SK-N-SH (cell line): ENCODE results near the gene WBP1. TPM values are rescaled to one million over a fixed set of nuclear protein-coding genes. Genes with fewer than 3 reads are reported as not detected.

ENCODE experiments used
- CTCF ChIA-PET: fragments of 300-600, 350-600 bp; formaldehyde crosslinking; extraction: SDS; loops from one replicate; lab custom pipeline; 2021; lab: Yijun Ruan, JAX
- POLR2A ChIA-PET: fragments of 350-600 bp; sonication (Branson Sonifier 250); formaldehyde crosslinking; extraction: SDS; loops from one replicate; lab custom pipeline; 2020; ENCODE audit warnings: antibody characterized with exemption, inconsistent platforms; lab: Yijun Ruan, JAX
- DNase-seq: peaks from one replicate; pipeline ENCODE4 v3.0.0; 2012
- H2AFZ ChIP-seq: fragments of 200-600 bp; sonication (generic); 2 replicates; pipeline ENCODE4 v1.8.1; 2016; ENCODE audit warnings: antibody characterized with exemption, mild to moderate bottlenecking, low read depth
- H3F3A ChIP-seq: fragments of 200-600 bp; sonication (generic); replicated peaks from 2 replicates; pipeline ENCODE3; 2016; ENCODE audit warnings: antibody characterized with exemption, mild to moderate bottlenecking; ENCODE audit not compliant: insufficient read depth
- H3K27ac ChIP-seq, 2 experiments: fragments of 200-500 bp in 1 of 2; fragments of 200-600 bp in 1 of 2; sonication (Bioruptor generic) in 1 of 2; sonication (generic), shearing (Covaris generic) in 1 of 2; 2 replicates each; pipeline versions ENCODE4 v1.5.1 to v1.6.1; 2014 to 2016; ENCODE audit warnings: low read depth in 2 of 2, inconsistent platforms in 1 of 2, low read length in 1 of 2, mild to moderate bottlenecking in 1 of 2, mixed read lengths in 1 of 2
- H3K27me3 ChIP-seq: fragments of 200-600 bp; sonication (generic), shearing (Covaris generic); 2 replicates; pipeline ENCODE4 v1.6.1; 2016; ENCODE audit warnings: mixed run types; ENCODE audit not compliant: insufficient read depth
- H3K36me3 ChIP-seq, 2 experiments: fragments of 200-500 bp in 1 of 2; fragments of 200-600 bp in 1 of 2; sonication (Bioruptor generic) in 1 of 2; sonication (generic) in 1 of 2; replicated peaks in 1 of 2; 2 replicates each; pipeline versions ENCODE3 to v1.5.1; 2014 to 2016; ENCODE audit warnings: low read length in 1 of 2, mild to moderate bottlenecking in 1 of 2; ENCODE audit not compliant: insufficient read depth in 2 of 2, control insufficient read depth in 1 of 2
- H3K4me1 ChIP-seq, 2 experiments: fragments of 200-500 bp in 1 of 2; fragments of 200-600 bp in 1 of 2; sonication (Bioruptor generic) in 1 of 2; sonication (generic), shearing (Covaris generic) in 1 of 2; 2 replicates each; pipeline versions ENCODE4 v1.5.1 to v1.6.1; 2014 to 2016; ENCODE audit warnings: low read depth in 1 of 2, low read length in 1 of 2, mixed run types in 1 of 2; ENCODE audit not compliant: insufficient read depth in 2 of 2, control insufficient read depth in 1 of 2
- H3K4me2 ChIP-seq: fragments of 200-600 bp; sonication (generic), shearing (Covaris generic); 2 replicates; pipeline ENCODE4 v1.6.1; 2017; ENCODE audit warnings: mixed run types
- H3K4me3 ChIP-seq, 2 experiments: fragments of 200-500 bp in 1 of 2; fragments of 200-600 bp in 1 of 2; sonication (Bioruptor generic) in 1 of 2; sonication (generic), shearing (Covaris generic) in 1 of 2; 2 replicates each; pipeline versions ENCODE4 v1.5.1 to v1.8.1; 2014 to 2016; ENCODE audit warnings: low read depth in 2 of 2, inconsistent platforms in 1 of 2, low read length in 1 of 2, mild to moderate bottlenecking in 1 of 2, mixed read lengths in 1 of 2, moderate library complexity in 1 of 2
- H3K79me2 ChIP-seq: fragments of 200-600 bp; sonication (generic); 2 replicates; pipeline ENCODE4 v1.8.1; 2017; ENCODE audit warnings: mild to moderate bottlenecking; ENCODE audit not compliant: insufficient read depth
- H3K9ac ChIP-seq: fragments of 200-600 bp; sonication (generic); 2 replicates; pipeline ENCODE4 v1.6.1; 2017; ENCODE audit warnings: mixed run types
- H3K9me2 ChIP-seq: fragments of 200-600 bp; sonication (generic); 2 replicates; pipeline ENCODE4 v1.6.1; 2017; ENCODE audit warnings: mixed run types
- H3K9me3 ChIP-seq: fragments of 200-600 bp; sonication (generic); 2 replicates; pipeline ENCODE4 v1.6.1; 2017; ENCODE audit warnings: mixed run types, mild to moderate bottlenecking, moderate library complexity
- H4K20me1 ChIP-seq: fragments of 200-600 bp; sonication (generic); 2 replicates; pipeline ENCODE4 v1.6.1; 2017; ENCODE audit warnings: mild to moderate bottlenecking, mixed run types; ENCODE audit not compliant: insufficient read depth
- CHD2 ChIP-seq: fragments of 150-350 bp; IDR thresholded peaks from 2 replicates; pipeline ENCODE4 v1.6.1; 2018; ENCODE audit warnings: low read length; ENCODE audit not compliant: partially characterized antibody
- EZH2phosphoT487 ChIP-seq: fragments of 200-600 bp; sonication (generic); IDR thresholded peaks from 2 replicates; pipeline ENCODE4 v1.6.1; 2017; ENCODE audit warnings: low read depth, mixed run types, mild to moderate bottlenecking, antibody characterized with exemption, moderate library complexity, borderline replicate concordance
- FOSL2 ChIP-seq: IDR thresholded peaks from 2 replicates; pipeline ENCODE4 v1.4.0; 2012; ENCODE audit warnings: low read depth, mild to moderate bottlenecking, moderate library complexity, borderline replicate concordance
- FOXJ3 ChIP-seq: sonication (generic); formaldehyde crosslinking; IDR thresholded peaks from 2 replicates; pipeline ENCODE4 v1.5.1; 2020; ENCODE audit warnings: mild to moderate bottlenecking, missing genetic modification reagents
- GABPA ChIP-seq: IDR thresholded peaks from 2 replicates; pipeline ENCODE4 v1.4.0; 2012; ENCODE audit warnings: low read depth, mild to moderate bottlenecking
- GATA2 ChIP-seq: sonication (generic); formaldehyde crosslinking; IDR thresholded peaks from 2 replicates; pipeline ENCODE4 v1.5.0; 2020; ENCODE audit warnings: mild to moderate bottlenecking, missing genetic modification reagents
- MAX ChIP-seq: IDR thresholded peaks from 2 replicates; pipeline ENCODE4 v1.4.0; 2012; ENCODE audit warnings: low read depth
- MEF2A ChIP-seq: IDR thresholded peaks from 2 replicates; pipeline ENCODE4 v1.4.0; 2012; ENCODE audit warnings: low read depth, borderline replicate concordance
- MXI1 ChIP-seq: IDR thresholded peaks from 2 replicates; pipeline ENCODE4 v1.6.1; 2012; ENCODE audit warnings: mild to moderate bottlenecking, low read depth, low read length, improper control_type of control experiment
- POLR2AphosphoS5 ChIP-seq: IDR thresholded peaks from 2 replicates; pipeline ENCODE4 v1.6.1; 2012; ENCODE audit warnings: low read depth, low read length
- RAD21 ChIP-seq: IDR thresholded peaks from 2 replicates; pipeline ENCODE4 v1.6.1; 2012; ENCODE audit warnings: mild to moderate bottlenecking, low read length
- RCOR1 ChIP-seq: fragments of 150-350 bp; IDR thresholded peaks from 2 replicates; pipeline ENCODE4 v1.6.1; 2017; ENCODE audit warnings: antibody characterized with exemption, low read length
- RXRA ChIP-seq: IDR thresholded peaks from 2 replicates; pipeline ENCODE4 v1.4.0; 2012; ENCODE audit warnings: low read depth, mild to moderate bottlenecking, borderline replicate concordance
- SMC3 ChIP-seq: IDR thresholded peaks from 2 replicates; pipeline ENCODE4 v1.6.1; 2012; ENCODE audit warnings: low read depth, low read length, improper control_type of control experiment
- TEAD4 ChIP-seq: IDR thresholded peaks from 2 replicates; pipeline ENCODE4 v1.4.0; 2012; ENCODE audit warnings: mild to moderate bottlenecking, borderline replicate concordance; ENCODE audit not compliant: insufficient read depth
- YY1 ChIP-seq: IDR thresholded peaks from 2 replicates; pipeline ENCODE4 v1.4.0; 2012; ENCODE audit warnings: low read depth, mild to moderate bottlenecking
- WGBS: methylation state at CpG from one replicate; pipeline ENCODE4 v1.1.6; 2017; ENCODE audit warnings: low lambda C conversion rate; 5-methylcytosine and 5-hydroxymethylcytosine counted together
- polyA plus RNA-seq, 3 experiments: library from polyadenylated mRNA; depleted of rRNA; stranded (reverse); fragments of >200 nt; gene quantifications; 2 replicates each; pipeline ENCODE4 v1.2.3, GENCODE V29; 2012
- TF ChIP-seq, protein P1 (sequence below): fragments of 150-350 bp; IDR thresholded peaks from 2 replicates; pipeline ENCODE4 v1.6.1; 2017; ENCODE audit warnings: antibody characterized with exemption, low read length, low read depth, borderline replicate concordance
- TF ChIP-seq, protein P2 (sequence below): IDR thresholded peaks from 2 replicates; pipeline ENCODE4; 2012
- TF ChIP-seq, protein P3 (sequence below): fragments of 200-600 bp; sonication (generic); IDR thresholded peaks from 2 replicates; pipeline ENCODE4 v1.6.1; 2017; ENCODE audit warnings: antibody characterized with exemption, mild to moderate bottlenecking, moderate library complexity

Gene WBP1
- polyA plus RNA-seq, 1 of the 3 experiments (the other 2 are of a cell fraction), result 184 TPM

DNA sequence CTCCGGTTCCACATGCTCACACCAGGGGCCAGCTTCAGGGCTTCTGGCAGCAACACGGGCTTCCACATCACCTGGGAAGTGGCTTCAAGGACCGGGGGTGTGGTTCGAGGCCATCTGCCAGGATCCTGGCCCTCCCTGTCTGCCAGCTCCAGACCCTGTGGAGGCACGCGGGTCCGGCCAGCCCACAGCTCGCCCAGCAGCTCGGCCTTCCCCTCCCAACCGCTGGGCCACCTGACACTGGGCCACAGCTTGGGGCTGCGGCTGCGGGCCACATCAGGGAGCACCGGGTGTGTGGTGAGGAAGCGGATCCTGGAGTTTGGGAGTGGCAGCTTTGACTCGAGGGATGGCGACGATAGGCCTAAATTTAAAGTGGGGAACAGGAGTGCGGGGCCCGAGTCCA lies 43.8 kb upstream of the WBP1 start:
- H3K27ac ChIP-seq, result no peak overlapping the region
- H3K79me2 ChIP-seq, result no peaks in the 10 kb centered on the region
- H3K9me3 ChIP-seq, result no peaks in the 10 kb centered on the region
- 95% methylated on average over 8 of the region's 19 CpGs for WGBS
- H4K20me1 ChIP-seq, result no peaks in the 10 kb centered on the region
- no peak overlapping the region for H3K4me3 ChIP-seq
- ChIA-PET POLR2A (no interaction called here), CTCF (interaction anchor here (1.2 to 3.9 kb wide), 2 partner anchors 14 to 22 kb away, joined by 4 to 18 read pairs; no protein-coding TSS in a partner anchor)
- H3K4me2 ChIP-seq, result no peak overlapping the region
- no peak for DNase-seq
- no peaks in the 10 kb centered on the region for H3F3A ChIP-seq
- TF ChIP-seq GATA2 (no peak), MEF2A (no peak), GABPA (no peak), MXI1 (no peak), CHD2 (no peak), RCOR1 (no peak), FOXJ3 (CRISPR knock-in tag) (no peak), EZH2phosphoT487 (no peak), MAX (no peak), YY1 (no peak), TEAD4 (no peak), RAD21 (no peak)
- TF ChIP-seq, protein P1, sequence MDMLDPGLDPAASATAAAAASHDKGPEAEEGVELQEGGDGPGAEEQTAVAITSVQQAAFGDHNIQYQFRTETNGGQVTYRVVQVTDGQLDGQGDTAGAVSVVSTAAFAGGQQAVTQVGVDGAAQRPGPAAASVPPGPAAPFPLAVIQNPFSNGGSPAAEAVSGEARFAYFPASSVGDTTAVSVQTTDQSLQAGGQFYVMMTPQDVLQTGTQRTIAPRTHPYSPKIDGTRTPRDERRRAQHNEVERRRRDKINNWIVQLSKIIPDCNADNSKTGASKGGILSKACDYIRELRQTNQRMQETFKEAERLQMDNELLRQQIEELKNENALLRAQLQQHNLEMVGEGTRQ, result no peak
- TF ChIP-seq, protein P2, sequence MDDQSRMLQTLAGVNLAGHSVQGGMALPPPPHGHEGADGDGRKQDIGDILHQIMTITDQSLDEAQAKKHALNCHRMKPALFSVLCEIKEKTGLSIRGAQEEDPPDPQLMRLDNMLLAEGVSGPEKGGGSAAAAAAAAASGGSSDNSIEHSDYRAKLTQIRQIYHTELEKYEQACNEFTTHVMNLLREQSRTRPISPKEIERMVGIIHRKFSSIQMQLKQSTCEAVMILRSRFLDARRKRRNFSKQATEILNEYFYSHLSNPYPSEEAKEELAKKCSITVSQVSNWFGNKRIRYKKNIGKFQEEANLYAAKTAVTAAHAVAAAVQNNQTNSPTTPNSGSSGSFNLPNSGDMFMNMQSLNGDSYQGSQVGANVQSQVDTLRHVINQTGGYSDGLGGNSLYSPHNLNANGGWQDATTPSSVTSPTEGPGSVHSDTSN, result no peak
- TF ChIP-seq, all 33 proteins: peak for 0
- Histone ChIP-seq H3K4me1 (peaks cover 0 to 2% of the 10 kb centered on the region in 2 experiments; a peak in 1 of 4 replicates), H3K27me3 (no peaks in the 10 kb centered on the region), H2AFZ (no peak overlapping the region), H3K36me3 (no peaks in the 10 kb centered on the region), H3K9ac (no peak overlapping the region), H3K9me2 (no peaks in the 10 kb centered on the region)

DNA sequence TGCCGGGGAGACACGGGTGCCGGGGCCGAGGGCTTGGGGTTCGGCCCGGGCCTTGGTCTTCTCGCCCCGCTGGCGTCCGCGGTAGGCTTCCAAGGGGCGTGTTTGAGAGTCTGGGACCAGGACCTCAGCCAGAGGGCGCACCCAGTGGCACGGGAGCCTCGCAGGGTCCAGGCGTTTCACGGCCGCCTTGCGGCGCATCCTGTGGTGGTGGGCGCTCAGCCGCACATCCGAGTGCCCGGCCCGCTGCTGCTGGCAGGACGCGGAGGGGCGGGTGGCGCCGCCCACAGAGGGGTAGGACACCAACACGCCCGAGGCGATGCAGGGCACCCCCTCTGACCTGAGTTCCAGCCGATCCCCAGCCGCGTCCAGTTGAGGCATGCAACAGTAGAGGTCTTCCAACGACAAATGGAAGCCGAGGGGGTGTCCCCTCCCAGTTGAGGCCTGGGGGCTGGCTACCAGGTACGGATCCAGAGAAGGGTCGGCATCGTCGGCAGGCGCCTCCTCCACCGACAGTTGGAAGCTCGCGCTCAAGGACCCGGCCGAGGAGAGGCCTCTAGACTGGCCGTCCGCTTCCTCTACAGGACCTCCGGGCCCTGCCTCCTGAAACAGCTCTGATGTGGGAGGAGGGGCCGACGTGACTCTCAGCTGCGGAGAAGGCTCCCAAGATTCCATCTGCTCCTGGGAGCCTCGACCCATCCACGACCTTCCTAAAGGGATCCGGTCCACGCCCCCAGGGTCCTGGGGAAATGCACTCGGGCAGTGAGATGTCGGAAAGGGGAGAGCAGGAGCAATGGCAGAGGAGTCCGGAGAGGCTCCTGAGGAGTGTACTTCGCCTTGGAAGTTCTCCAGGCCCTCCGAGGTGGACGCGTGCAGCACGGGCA lies 43.1 kb upstream of the WBP1 start:
- no peak overlapping the region for H3K27ac ChIP-seq
- TF ChIP-seq, protein P1, result no peak
- TF ChIP-seq CHD2 (no peak), FOXJ3 (CRISPR knock-in tag) (no peak), RCOR1 (no peak), GATA2 (no peak), POLR2AphosphoS5 (no peak), RXRA (no peak), RAD21 (no peak), SMC3 (no peak), MAX (no peak), FOSL2 (no peak)
- TF ChIP-seq, protein P3, sequence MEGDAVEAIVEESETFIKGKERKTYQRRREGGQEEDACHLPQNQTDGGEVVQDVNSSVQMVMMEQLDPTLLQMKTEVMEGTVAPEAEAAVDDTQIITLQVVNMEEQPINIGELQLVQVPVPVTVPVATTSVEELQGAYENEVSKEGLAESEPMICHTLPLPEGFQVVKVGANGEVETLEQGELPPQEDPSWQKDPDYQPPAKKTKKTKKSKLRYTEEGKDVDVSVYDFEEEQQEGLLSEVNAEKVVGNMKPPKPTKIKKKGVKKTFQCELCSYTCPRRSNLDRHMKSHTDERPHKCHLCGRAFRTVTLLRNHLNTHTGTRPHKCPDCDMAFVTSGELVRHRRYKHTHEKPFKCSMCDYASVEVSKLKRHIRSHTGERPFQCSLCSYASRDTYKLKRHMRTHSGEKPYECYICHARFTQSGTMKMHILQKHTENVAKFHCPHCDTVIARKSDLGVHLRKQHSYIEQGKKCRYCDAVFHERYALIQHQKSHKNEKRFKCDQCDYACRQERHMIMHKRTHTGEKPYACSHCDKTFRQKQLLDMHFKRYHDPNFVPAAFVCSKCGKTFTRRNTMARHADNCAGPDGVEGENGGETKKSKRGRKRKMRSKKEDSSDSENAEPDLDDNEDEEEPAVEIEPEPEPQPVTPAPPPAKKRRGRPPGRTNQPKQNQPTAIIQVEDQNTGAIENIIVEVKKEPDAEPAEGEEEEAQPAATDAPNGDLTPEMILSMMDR, result no peak

More for the DNA sequence above, 43.1 kb upstream of the WBP1 start:
- Histone ChIP-seq H3F3A (no peaks in the 10 kb centered on the region), H3K79me2 (no peaks in the 10 kb centered on the region), H3K9me3 (no peaks in the 10 kb centered on the region), H3K9me2 (no peaks in the 10 kb centered on the region), H2AFZ (no peak overlapping the region), H3K4me2 (no peak overlapping the region), H3K9ac (no peak overlapping the region), H4K20me1 (no peaks in the 10 kb centered on the region), H3K4me3 (no peak overlapping the region), H3K4me1 (peaks cover 0 to 2% of the 10 kb centered on the region in 2 experiments; a peak in 1 of 4 replicates), H3K36me3 (no peaks in the 10 kb centered on the region), H3K27me3 (no peaks in the 10 kb centered on the region)
- whole genome bisulfite sequencing, result 88% methylated on average over 47 of the region's 66 CpGs
- CTCF ChIA-PET, result interaction anchor here (1.2 to 3.9 kb wide), 2 partner anchors 14 to 23 kb away, joined by 4 to 18 read pairs; no protein-coding TSS in a partner anchor
- POLR2A ChIA-PET, result no interaction called here
- peak; percentile 28 for DNase-seq
